Fibroblast of mammary gland (primary cell): Measurements from ENCODE around the gene DDX1.

Source experiments
- DNase-seq: peaks from one replicate; pipeline ENCODE4 v3.0.0-alpha.2; 2010; ENCODE audit warnings: low read depth
- H3K4me3 ChIP-seq: 2 replicates; pipeline ENCODE4 v1.5.1; 2011; ENCODE audit warnings: low read depth, mild to moderate bottlenecking, low read length, moderate library complexity; ENCODE audit not compliant: control insufficient read depth
- CTCF ChIP-seq: conservative IDR thresholded peaks from 2 replicates; pipeline ENCODE4 v1.5.1; 2011; ENCODE audit warnings: low read depth, low read length, inconsistent platforms; ENCODE audit not compliant: control insufficient read depth, insufficient read depth

Gene DDX1

GRCh38 chr2:15658911-15659310 is 67.2 kb downstream of the DDX1 start:
- DNase-seq, result no peak

GRCh38 chr2:15660491-15661294 is 69.0 kb downstream of the DDX1 start:
- DNase-seq, result no peak
- TF ChIP-seq CTCF, result no peak
- no peak overlapping the region for H3K4me3 ChIP-seq

More at GRCh38 chr2:15658911-15659310, 67.2 kb downstream of the DDX1 start:
- no peak overlapping the region for H3K4me3 ChIP-seq
- no peak for TF ChIP-seq CTCF

- no peak for DNase-seq
- TF ChIP-seq CTCF, result no peak
These were observed 69.6 kb downstream of the DDX1 start for GRCh38 chr2:15661295-15661569.

GRCh38 chr2:15662026-15662425 is 70.4 kb downstream of the DDX1 start:
- TF ChIP-seq CTCF, result no peak
- no peak for DNase-seq
- no peak overlapping the region for H3K4me3 ChIP-seq

More at GRCh38 chr2:15661295-15661569, 69.6 kb downstream of the DDX1 start:
- no peak overlapping the region for H3K4me3 ChIP-seq

- H3K4me3 ChIP-seq, result no peak overlapping the region
- DNase-seq, result no peak
- no peak for TF ChIP-seq CTCF
These were observed 70.9 kb downstream of the DDX1 start for GRCh38 chr2:15662579-15662978.

- no peak for DNase-seq
- TF ChIP-seq CTCF, result no peak
- H3K4me3 ChIP-seq, result no peak overlapping the region
These were observed 72.1 kb downstream of the DDX1 start for GRCh38 chr2:15663802-15664201.
